ENCODE data around the gene CEP104.

GRCh38 chr1:3825356-3825755 lies 31.7 kb downstream of the CEP104 start:
- TF ChIP-seq LEF1 (IDR thresholded peaks at IDR 0.05; ENCODE audit: borderline replicate concordance), result no peak
- no peak for TF ChIP-seq PKNOX1 (IDR thresholded peaks at IDR 0.05)
- TF ChIP-seq SUZ12 (IDR thresholded peaks at IDR 0.05), result no peak
- no peak for TF ChIP-seq CTBP1 (IDR thresholded peaks at IDR 0.05; ENCODE audit: borderline replicate concordance)
- no peak for TF ChIP-seq SP1 (IDR thresholded peaks at IDR 0.05)
- no peak for TF ChIP-seq ELF4 (IDR thresholded peaks at IDR 0.05)
